Fibroblast of villous mesenchyme (primary cell): ENCODE measurements around the gene MPND. TPM values are rescaled to one million over a fixed set of nuclear protein-coding genes. Genes with fewer than 3 reads are reported as not detected.

Experiments used
- DNase-seq: peaks from one replicate; pipeline ENCODE4 v3.0.0-alpha.2; 2010; ENCODE audit warnings: low read depth
- H3K4me3 ChIP-seq: 2 replicates; pipeline ENCODE4 v1.5.1; 2011; ENCODE audit warnings: low read depth, mild to moderate bottlenecking, low read length
- total RNA-seq: library from RNA; depleted of rRNA; stranded (reverse); fragments of >200 nt; gene quantifications from 2 replicates; pipeline ENCODE4 v1.2.3, GENCODE V29; 2012
- TF ChIP-seq, protein P1 (sequence below): IDR thresholded peaks from 2 replicates; pipeline ENCODE4 v1.5.1; 2012; ENCODE audit warnings: low read depth, mild to moderate bottlenecking, low read length; ENCODE audit not compliant: insufficient read depth

The MPND gene
- total RNA-seq, 1 donor = 4.3 TPM

GRCh38 chr19:4389511-4390016 lies 46.2 kb downstream of the MPND start:
- no peak overlapping the region for H3K4me3 ChIP-seq
- TF ChIP-seq, protein P1, sequence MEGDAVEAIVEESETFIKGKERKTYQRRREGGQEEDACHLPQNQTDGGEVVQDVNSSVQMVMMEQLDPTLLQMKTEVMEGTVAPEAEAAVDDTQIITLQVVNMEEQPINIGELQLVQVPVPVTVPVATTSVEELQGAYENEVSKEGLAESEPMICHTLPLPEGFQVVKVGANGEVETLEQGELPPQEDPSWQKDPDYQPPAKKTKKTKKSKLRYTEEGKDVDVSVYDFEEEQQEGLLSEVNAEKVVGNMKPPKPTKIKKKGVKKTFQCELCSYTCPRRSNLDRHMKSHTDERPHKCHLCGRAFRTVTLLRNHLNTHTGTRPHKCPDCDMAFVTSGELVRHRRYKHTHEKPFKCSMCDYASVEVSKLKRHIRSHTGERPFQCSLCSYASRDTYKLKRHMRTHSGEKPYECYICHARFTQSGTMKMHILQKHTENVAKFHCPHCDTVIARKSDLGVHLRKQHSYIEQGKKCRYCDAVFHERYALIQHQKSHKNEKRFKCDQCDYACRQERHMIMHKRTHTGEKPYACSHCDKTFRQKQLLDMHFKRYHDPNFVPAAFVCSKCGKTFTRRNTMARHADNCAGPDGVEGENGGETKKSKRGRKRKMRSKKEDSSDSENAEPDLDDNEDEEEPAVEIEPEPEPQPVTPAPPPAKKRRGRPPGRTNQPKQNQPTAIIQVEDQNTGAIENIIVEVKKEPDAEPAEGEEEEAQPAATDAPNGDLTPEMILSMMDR = no peak

GRCh38 chr19:4390017-4390566 lies 46.7 kb downstream of the MPND start:
- peak; percentile 66 for DNase-seq
- TF ChIP-seq, protein P1 = no peak
- H3K4me3 ChIP-seq = peak overlapping the region; percentile 1

More at GRCh38 chr19:4389511-4390016, 46.2 kb downstream of the MPND start:
- no peak for DNase-seq

- peak overlapping the region; percentile 1 for H3K4me3 ChIP-seq
- TF ChIP-seq, protein P1 = no peak
- DNase-seq = no peak
Observed at GRCh38 chr19:4390567-4391305, 47.4 kb downstream of the MPND start.

DNA sequence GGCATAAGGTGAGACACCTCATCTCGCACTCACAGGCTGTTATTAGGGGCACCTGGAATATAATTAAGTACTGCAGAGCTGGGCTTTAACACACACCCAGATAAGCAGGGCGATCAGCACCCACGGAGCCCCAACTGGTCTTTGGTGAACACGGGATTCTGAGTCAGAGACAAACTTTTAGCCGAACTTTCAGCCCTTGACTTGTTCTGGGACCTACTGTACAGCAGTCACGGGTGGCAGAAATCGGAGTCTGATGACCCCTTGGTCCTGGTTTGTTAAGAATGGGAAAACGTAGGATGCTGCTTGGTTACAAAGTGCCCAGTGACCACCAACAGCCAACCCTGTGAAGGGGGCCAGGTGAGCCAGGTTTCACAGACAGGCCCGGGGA lies 47.9 kb downstream of the MPND start:
- peak; percentile 69 for DNase-seq
- peak overlapping the region; percentile 21 for H3K4me3 ChIP-seq
- TF ChIP-seq, protein P1 = no peak

GRCh38 chr19:4391701-4392483 lies 48.5 kb downstream of the MPND start:
- peak; percentile 84 for DNase-seq
- H3K4me3 ChIP-seq = peak overlapping the region; percentile 21
- TF ChIP-seq, protein P1 = no peak

GRCh38 chr19:4393947-4394590 lies 50.7 kb downstream of the MPND start:
- TF ChIP-seq, protein P1 = no peak
- DNase-seq = peak; percentile 62
- H3K4me3 ChIP-seq = peak overlapping the region; percentile 13
